B cell (primary cell): Measurements from ENCODE around the gene ATP8B1. TPM values are rescaled to one million over a fixed set of nuclear protein-coding genes. Genes with fewer than 3 reads are reported as not detected.
A peak's percentile ranks its signal among the peaks of the same experiment; 100 is the strongest.
"Not testable (repeated sequence)": the region's sequence is repeated elsewhere in the genome, so short reads cannot be mapped to it uniquely, and the experiment has no call there.

Experiments
- ATAC-seq: fragments of 200-7000 bp; cut with Tn5 transposase; one replicate; pipeline ENCODE4 v1.10.0; 2021; ENCODE audit warnings: low read depth, mild to moderate bottlenecking, moderate number of reproducible peaks, moderate library complexity
- CTCF ChIA-PET: fragments of 350-600 bp; sonication (Branson Sonifier 250); formaldehyde crosslinking; loops from one replicate; lab custom pipeline; 2021; ENCODE audit warnings: antibody characterized with exemption, inconsistent platforms; lab: Charles Lee
- POLR2A ChIA-PET: fragments of 350-600 bp; sonication (Branson Sonifier 250); formaldehyde crosslinking; loops from one replicate; lab custom pipeline; 2021; ENCODE audit warnings: antibody characterized with exemption; lab: Charles Lee
- DNase-seq: peaks from one replicate; pipeline ENCODE4 v3.0.0; 2013
- H2AFZ ChIP-seq: 2 replicates; pipeline ENCODE4 v1.6.1; 2012; ENCODE audit warnings: mild to moderate bottlenecking, low read depth, low read length; ENCODE audit not compliant: insufficient read depth, poor library complexity, severe bottlenecking
- H3K27ac ChIP-seq, 2 donors: 1 replicate in 1 of 2; 2 replicates in 1 of 2; pipeline ENCODE4 v1.5.1; 2012 to 2013; ENCODE audit warnings: low read length in 2 of 2, mild to moderate bottlenecking in 2 of 2, moderate library complexity in 1 of 2
- H3K27me3 ChIP-seq, 4 experiments: fragments of 200-600 bp in 1 of 4; sonication (generic) in 1 of 4; replicated peaks in 1 of 4; 1 replicate in 2 of 4; 2 replicates in 2 of 4; pipeline versions ENCODE4 v1.6.1 to v1.7.0; 2013 to 2016; ENCODE audit warnings: low read length in 3 of 4, mild to moderate bottlenecking in 2 of 4, mixed read lengths in 1 of 4, moderate library complexity in 1 of 4; ENCODE audit not compliant: insufficient read depth in 4 of 4, control insufficient read depth in 3 of 4; ENCODE audit errors: control extremely low read depth in 1 of 4
- H3K36me3 ChIP-seq, 2 experiments: replicated peaks in 1 of 2; 1 replicate in 1 of 2; 2 replicates in 1 of 2; pipeline versions ENCODE4 v1.6.1 to v1.7.1; 2013; ENCODE audit warnings: low read length in 1 of 2; ENCODE audit not compliant: insufficient read depth in 2 of 2, control insufficient read depth in 1 of 2; ENCODE audit errors: control extremely low read depth in 1 of 2, extremely low read depth in 1 of 2
- H3K4me1 ChIP-seq, 2 donors: fragments of 200-600 bp in 1 of 2; sonication (generic) in 1 of 2; 1 replicate in 1 of 2; 2 replicates in 1 of 2; pipeline versions ENCODE4 v1.5.1 to v1.6.1; 2013 to 2017; ENCODE audit warnings: low read length in 2 of 2; ENCODE audit not compliant: control insufficient read depth in 2 of 2, insufficient read depth in 2 of 2
- H3K4me2 ChIP-seq: replicated peaks from 2 replicates; pipeline ENCODE3; 2012; ENCODE audit warnings: mild to moderate bottlenecking, low read depth, low read length; ENCODE audit not compliant: poor library complexity, severe bottlenecking
- H3K4me3 ChIP-seq, 5 experiments: fragments of 200-600 bp in 1 of 5; sonication (generic) in 1 of 5; 1 replicate in 3 of 5; 2 replicates in 2 of 5; pipeline versions ENCODE4 v1.5.1 to v1.7.0; 2011 to 2016; ENCODE audit warnings: low read length in 4 of 5, mild to moderate bottlenecking in 4 of 5, low read depth in 2 of 5, control low read depth in 1 of 5, moderate library complexity in 1 of 5; ENCODE audit not compliant: insufficient read depth in 1 of 5; ENCODE audit errors: control extremely low read depth in 1 of 5, extremely low read depth in 1 of 5
- H3K79me2 ChIP-seq: fragments of 200-600 bp; sonication (generic); one replicate; pipeline ENCODE4 v1.6.0; 2016; ENCODE audit warnings: low read length; ENCODE audit not compliant: control insufficient read depth, insufficient read depth
- H3K9ac ChIP-seq: fragments of 200-600 bp; sonication (generic); 2 replicates; pipeline ENCODE4 v1.6.1; 2017; ENCODE audit warnings: mild to moderate bottlenecking, low read length, moderate library complexity
- H3K9me3 ChIP-seq, 3 donors: one replicate each; pipeline versions ENCODE4 v1.6.1 to v1.7.1; 2013; ENCODE audit warnings: low read length in 2 of 3; ENCODE audit not compliant: control insufficient read depth in 2 of 3, insufficient read depth in 1 of 3; ENCODE audit errors: control extremely low read depth in 1 of 3
- H4K20me1 ChIP-seq: 2 replicates; pipeline ENCODE4 v1.6.0; 2012; ENCODE audit warnings: mild to moderate bottlenecking, low read length; ENCODE audit not compliant: insufficient read depth, control insufficient read depth, poor library complexity, severe bottlenecking
- H3K27ac Mint-ChIP-seq: one replicate; pipeline ENCODE4 v1.8.0; 2021; ENCODE audit warnings: mixed read lengths
- H3K27me3 Mint-ChIP-seq: one replicate; pipeline ENCODE4 v1.8.0; 2021; ENCODE audit warnings: mixed read lengths
- H3K4me1 Mint-ChIP-seq: one replicate; pipeline ENCODE4 v1.8.0; 2021; ENCODE audit warnings: mixed read lengths
- H3K4me3 Mint-ChIP-seq: one replicate; pipeline ENCODE4 v1.8.0; 2021; ENCODE audit warnings: mixed read lengths
- H3K9me3 Mint-ChIP-seq: one replicate; pipeline ENCODE4 v1.8.0; 2022; ENCODE audit warnings: mixed read lengths; ENCODE audit not compliant: insufficient read depth
- EZH2 ChIP-seq: IDR thresholded peaks from 2 replicates; pipeline ENCODE4 v1.6.1; 2012; ENCODE audit warnings: borderline replicate concordance, low read depth, mild to moderate bottlenecking, moderate library complexity, low read length; ENCODE audit not compliant: insufficient read depth, poor library complexity, severe bottlenecking
- WGBS: methylation state at CpG from one replicate; pipeline ENCODE4 v1.1.5; 2013; ENCODE audit warnings: missing lambda C conversion rate; ENCODE audit not compliant: insufficient coverage; 5-methylcytosine and 5-hydroxymethylcytosine counted together
- intact Hi-C: fragments of 100-400 bp; cut with micrococcal nuclease; formaldehyde crosslinking; loops from one replicate; pipeline ENCODE4 v1.10.0; 2022
- polyA plus RNA-seq: library from polyadenylated mRNA; depleted of rRNA; stranded (reverse); fragments of >200 nt; gene quantifications from 2 replicates; pipeline ENCODE4 v1.2.3, GENCODE V29; 2012
- total RNA-seq, 2 donors: library from RNA; stranded (reverse); fragments of 120-200 nt in 1 of 2; gene quantifications; 1 replicate in 1 of 2; 2 replicates in 1 of 2; pipeline versions ENCODE4 v1.2.3 to v1.2.4, GENCODE V29; 2013 to 2022
- TF ChIP-seq, protein P1 (sequence below): fragments of 200-600 bp; IDR thresholded peaks from one replicate; pipeline ENCODE4 v1.8.0; 2022; ENCODE audit warnings: antibody characterized with exemption, mild to moderate bottlenecking

The ATP8B1 gene
- total and polyA plus RNA-seq, 2 donors (not counting 1 experiment from before 2014, with no cell fraction given) = 0.27 TPM; not detected in 1

DNA sequence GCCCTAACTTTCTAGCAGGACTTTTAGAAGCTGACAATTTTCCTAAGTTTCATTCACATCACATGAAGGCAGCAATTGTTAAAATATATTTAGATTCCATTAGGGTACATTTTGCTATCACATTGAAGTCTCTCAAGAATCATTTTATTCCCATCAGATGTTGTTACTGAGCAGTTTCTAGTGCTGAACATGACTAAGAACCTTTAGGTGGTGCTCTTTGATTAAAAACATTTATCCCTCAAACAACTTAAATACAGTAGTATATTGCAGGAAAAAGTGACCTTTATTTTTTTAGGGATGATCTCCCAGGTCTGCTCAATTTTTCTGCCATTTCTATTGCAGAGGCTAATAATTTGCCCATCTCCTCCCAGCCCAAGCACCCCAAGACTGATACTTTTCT lies 158.6 kb downstream of the ATP8B1 start:
- Histone ChIP-seq H3K4me1 (peaks cover 4 to 8% of the 10 kb centered on the region in 2 donors), H3K9me3 (peaks cover 0 to 19% (median 0%) of the 10 kb centered on the region in 3 donors), H4K20me1 (peaks cover 81% of the 10 kb centered on the region), H3K4me3 (no peak overlapping the region), H3K4me2 (no peak overlapping the region), H2AFZ (no peak overlapping the region), H3K27ac (no peak overlapping the region), H3K36me3 (peaks cover 0 to 14% of the 10 kb centered on the region in 2 experiments), H3K27me3 (no peaks in the 10 kb centered on the region), H3K79me2 (peaks cover 97% of the 10 kb centered on the region), H3K9ac (no peak overlapping the region)
- TF ChIP-seq, protein P1, sequence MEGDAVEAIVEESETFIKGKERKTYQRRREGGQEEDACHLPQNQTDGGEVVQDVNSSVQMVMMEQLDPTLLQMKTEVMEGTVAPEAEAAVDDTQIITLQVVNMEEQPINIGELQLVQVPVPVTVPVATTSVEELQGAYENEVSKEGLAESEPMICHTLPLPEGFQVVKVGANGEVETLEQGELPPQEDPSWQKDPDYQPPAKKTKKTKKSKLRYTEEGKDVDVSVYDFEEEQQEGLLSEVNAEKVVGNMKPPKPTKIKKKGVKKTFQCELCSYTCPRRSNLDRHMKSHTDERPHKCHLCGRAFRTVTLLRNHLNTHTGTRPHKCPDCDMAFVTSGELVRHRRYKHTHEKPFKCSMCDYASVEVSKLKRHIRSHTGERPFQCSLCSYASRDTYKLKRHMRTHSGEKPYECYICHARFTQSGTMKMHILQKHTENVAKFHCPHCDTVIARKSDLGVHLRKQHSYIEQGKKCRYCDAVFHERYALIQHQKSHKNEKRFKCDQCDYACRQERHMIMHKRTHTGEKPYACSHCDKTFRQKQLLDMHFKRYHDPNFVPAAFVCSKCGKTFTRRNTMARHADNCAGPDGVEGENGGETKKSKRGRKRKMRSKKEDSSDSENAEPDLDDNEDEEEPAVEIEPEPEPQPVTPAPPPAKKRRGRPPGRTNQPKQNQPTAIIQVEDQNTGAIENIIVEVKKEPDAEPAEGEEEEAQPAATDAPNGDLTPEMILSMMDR = no peak
- no peak for TF ChIP-seq EZH2
- intact Hi-C loops = no loop called here
- DNase-seq = no peak
- Mint-ChIP-seq H3K27me3 (no peaks in the 10 kb centered on the region), H3K4me1 (peaks cover 38% of the 10 kb centered on the region), H3K4me3 (no peak overlapping the region), H3K27ac (peak overlapping the region; percentile 43), H3K9me3 (no peaks in the 10 kb centered on the region)
- POLR2A ChIA-PET = no interaction called here
- CTCF ChIA-PET = no interaction called here
- no peak for ATAC-seq

DNA sequence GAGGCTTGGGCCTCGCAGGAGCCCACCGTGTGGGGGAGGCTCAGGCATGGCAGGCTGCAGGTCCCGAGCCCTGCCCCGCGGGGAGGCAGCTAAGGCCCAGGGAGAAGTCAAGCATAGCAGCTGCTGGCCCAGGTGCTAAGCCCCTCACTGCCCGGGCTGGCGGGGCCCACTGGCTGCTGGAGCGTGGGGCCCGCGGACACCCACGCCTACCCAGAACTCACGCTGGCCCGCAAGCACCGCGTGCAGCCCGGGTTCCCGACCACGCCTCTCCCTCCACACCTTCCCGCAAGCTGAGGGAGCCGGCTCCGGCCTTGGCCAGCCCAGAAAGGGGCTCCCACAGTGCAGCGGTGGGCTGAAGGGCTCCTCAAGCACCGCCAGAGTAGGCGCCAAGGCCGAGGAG lies 159.4 kb downstream of the ATP8B1 start:
- H3K4me3 ChIP-seq, H3K4me1 ChIP-seq, H3K27me3 Mint-ChIP-seq, H3K27ac Mint-ChIP-seq, H3K4me2 ChIP-seq, H2AFZ ChIP-seq, H3K27ac ChIP-seq, intact Hi-C loops, H3K9me3 Mint-ChIP-seq, ATAC-seq, H3K9ac ChIP-seq, H3K27me3 ChIP-seq, POLR2A ChIA-PET, H3K4me3 Mint-ChIP-seq, DNase-seq: not testable (repeated sequence)
- whole genome bisulfite sequencing = 93% methylated on average over 25 of the region's 25 CpGs
- CTCF ChIA-PET = interaction anchor here (0.9 kb wide), 1 partner anchor 54 kb away, joined by 3 read pairs; no protein-coding TSS in a partner anchor
- H4K20me1 ChIP-seq = peaks cover 73% of the 10 kb centered on the region
- peaks cover 1 to 15% of the 10 kb centered on the region in 2 experiments for H3K36me3 ChIP-seq
- H3K79me2 ChIP-seq = peaks cover 97% of the 10 kb centered on the region
- H3K4me1 Mint-ChIP-seq = peaks cover 33% of the 10 kb centered on the region
- H3K9me3 ChIP-seq = peaks cover 0 to 19% (median 0%) of the 10 kb centered on the region in 3 donors

DNA sequence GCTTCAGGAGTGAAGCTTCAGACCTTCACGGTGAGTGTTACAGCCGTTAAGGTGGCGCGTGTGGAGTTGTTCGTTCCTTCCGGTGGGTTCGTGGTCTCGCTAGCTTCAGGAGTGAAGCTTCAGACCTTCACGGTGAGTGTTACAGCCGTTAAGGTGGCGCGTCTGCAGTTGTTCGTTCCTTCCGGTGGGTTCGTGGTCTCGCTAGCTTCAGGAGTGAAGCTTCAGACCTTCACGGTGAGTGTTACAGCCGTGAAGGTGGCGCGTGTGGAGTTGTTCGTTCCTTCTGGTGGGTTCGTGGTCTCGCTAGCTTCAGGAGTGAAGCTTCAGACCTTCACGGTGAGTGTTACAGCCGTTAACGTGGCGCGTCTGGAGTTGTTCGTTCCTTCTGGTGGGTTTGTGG lies 160.7 kb downstream of the ATP8B1 start:
- ChIA-PET CTCF (interaction anchor here (0.9 kb wide), 1 partner anchor 56 kb away, joined by 3 read pairs; no protein-coding TSS in a partner anchor), POLR2A (interaction anchor here (0.6 kb wide), 1 partner anchor 12 kb away, joined by 3 read pairs; no protein-coding TSS in a partner anchor)
- Histone ChIP-seq H4K20me1 (peaks cover 60% of the 10 kb centered on the region), H3K9me3 (peaks cover 0 to 11% (median 0%) of the 10 kb centered on the region in 3 donors), H3K79me2 (peaks cover 96% of the 10 kb centered on the region), H3K36me3 (peaks cover 3 to 20% of the 10 kb centered on the region in 2 experiments)
- H3K4me3 Mint-ChIP-seq, H3K27me3 ChIP-seq, H3K4me1 ChIP-seq, H2AFZ ChIP-seq, ATAC-seq, H3K4me2 ChIP-seq, H3K27me3 Mint-ChIP-seq, DNase-seq, H3K4me3 ChIP-seq, H3K27ac Mint-ChIP-seq, H3K9ac ChIP-seq, H3K27ac ChIP-seq, H3K9me3 Mint-ChIP-seq, intact Hi-C loops: not testable (repeated sequence)
- 99% methylated on average over 11 of the region's 29 CpGs for WGBS
- H3K4me1 Mint-ChIP-seq = peaks cover 39% of the 10 kb centered on the region
